OCI-LY3 (cell line): ENCODE results near the gene CLCA1.

Experiments
- H2AFZ ChIP-seq: fragments of 200-600, 300-600 bp; shearing (Covaris generic); 2 replicates; pipeline ENCODE4 v1.6.0; 2014; ENCODE audit warnings: antibody characterized with exemption, low read depth, low read length
- H3K27ac ChIP-seq: fragments of 200-600, 300-600 bp; sonication (generic); 2 replicates; pipeline ENCODE4 v1.5.1; 2014; ENCODE audit warnings: mild to moderate bottlenecking, low read length, moderate library complexity, mixed read lengths
- H3K27me3 ChIP-seq: fragments of 200-600, 300-600 bp; sonication (generic); 2 replicates; pipeline ENCODE4 v1.6.1; 2014; ENCODE audit warnings: low read depth, low read length, mixed read lengths
- H3K36me3 ChIP-seq: fragments of 200-600, 300-600 bp; sonication (generic); replicated peaks from 2 replicates; pipeline ENCODE3; 2014; ENCODE audit warnings: low read depth, low read length, mixed read lengths
- H3K4me1 ChIP-seq: fragments of 300-600, 200-600 bp; sonication (generic); 2 replicates; pipeline ENCODE4 v1.6.1; 2014; ENCODE audit warnings: low read length, mixed read lengths
- H3K4me2 ChIP-seq: fragments of 200-600, 300-600 bp; sonication (generic); 2 replicates; pipeline ENCODE4 v1.6.1; 2014; ENCODE audit warnings: low read length, mixed read lengths
- H3K4me3 ChIP-seq: fragments of 300-600, 200-600 bp; sonication (generic); 2 replicates; pipeline ENCODE4 v1.5.1; 2014; ENCODE audit warnings: antibody characterized with exemption, mild to moderate bottlenecking, low read length, moderate library complexity
- H3K79me2 ChIP-seq: fragments of 300-600, 200-600 bp; shearing (Covaris generic); 2 replicates; pipeline ENCODE4 v1.6.1; 2014; ENCODE audit warnings: mild to moderate bottlenecking, low read length, mixed read lengths
- H3K9ac ChIP-seq: fragments of 300-600, 200-600 bp; shearing (Covaris generic); 2 replicates; pipeline ENCODE4 v1.6.0; 2014; ENCODE audit warnings: mild to moderate bottlenecking, low read length, moderate library complexity
- H3K9me3 ChIP-seq: fragments of 200-600, 300-600 bp; shearing (Covaris generic); 2 replicates; pipeline ENCODE4 v1.6.1; 2014; ENCODE audit warnings: low read length, mixed read lengths; ENCODE audit not compliant: insufficient read depth
- H4K20me1 ChIP-seq: fragments of 200-600, 300-600 bp; sonication (generic); 2 replicates; pipeline ENCODE4 v1.6.1; 2016; ENCODE audit warnings: low read length, mixed read lengths; ENCODE audit not compliant: insufficient read depth
- CTCF ChIP-seq: fragments of 200-600, 300-600 bp; sonication (generic); IDR thresholded peaks from 2 replicates; pipeline ENCODE4 v1.5.1; 2014; ENCODE audit warnings: antibody characterized with exemption, low read length, low read depth
- EZH2phosphoT487 ChIP-seq: fragments of 200-600 bp; shearing (Covaris generic); IDR thresholded peaks from 2 replicates; pipeline ENCODE4 v1.6.1; 2018; ENCODE audit warnings: antibody characterized with exemption, mixed run types, low read depth

CLCA1 gene

GRCh38 chr1:86448670-86449069, 20.1 kb upstream of the CLCA1 start:
- Histone ChIP-seq H2AFZ (no peak overlapping the region), H3K27ac (no peak overlapping the region), H3K4me2 (no peak overlapping the region), H3K4me3 (no peak overlapping the region), H3K4me1 (peaks cover 37% of the 10 kb centered on the region), H4K20me1 (no peaks in the 10 kb centered on the region), H3K9ac (no peak overlapping the region), H3K27me3 (no peaks in the 10 kb centered on the region), H3K36me3 (no peaks in the 10 kb centered on the region), H3K9me3 (no peaks in the 10 kb centered on the region), H3K79me2 (no peaks in the 10 kb centered on the region)
- TF ChIP-seq CTCF: no peak
- TF ChIP-seq EZH2phosphoT487: no peak

- H3K27ac ChIP-seq: no peak overlapping the region
- TF ChIP-seq CTCF: no peak
- no peak for TF ChIP-seq EZH2phosphoT487
- H4K20me1 ChIP-seq: no peaks in the 10 kb centered on the region
These were observed 19.6 kb upstream of the CLCA1 start for GRCh38 chr1:86449103-86449502.

GRCh38 chr1:86450847-86451246, 17.9 kb upstream of the CLCA1 start:
- Histone ChIP-seq H3K9me3 (no peaks in the 10 kb centered on the region), H3K4me1 (peaks cover 47% of the 10 kb centered on the region), H3K36me3 (no peaks in the 10 kb centered on the region), H3K4me3 (no peak overlapping the region), H3K27me3 (no peaks in the 10 kb centered on the region), H3K9ac (no peak overlapping the region; the same call in 1 of the 2 replicates), H2AFZ (no peak overlapping the region), H4K20me1 (no peaks in the 10 kb centered on the region), H3K4me2 (peak overlapping the region; percentile 44), H3K27ac (peak overlapping the region; percentile 58), H3K79me2 (no peaks in the 10 kb centered on the region)
- TF ChIP-seq CTCF: no peak
- no peak for TF ChIP-seq EZH2phosphoT487

More at GRCh38 chr1:86449103-86449502, 19.6 kb upstream of the CLCA1 start:
- Histone ChIP-seq H2AFZ (no peak overlapping the region), H3K27me3 (no peaks in the 10 kb centered on the region), H3K9me3 (no peaks in the 10 kb centered on the region), H3K36me3 (no peaks in the 10 kb centered on the region), H3K4me2 (no peak overlapping the region), H3K4me1 (peaks cover 42% of the 10 kb centered on the region), H3K9ac (no peak overlapping the region), H3K4me3 (no peak overlapping the region), H3K79me2 (no peaks in the 10 kb centered on the region)

GRCh38 chr1:86453664-86454063, 15.1 kb upstream of the CLCA1 start:
- no peaks in the 10 kb centered on the region for H3K79me2 ChIP-seq
- H3K9me3 ChIP-seq: no peaks in the 10 kb centered on the region
- H3K9ac ChIP-seq: peak overlapping the region; percentile 44; the same call in 1 of the 2 replicates
- TF ChIP-seq EZH2phosphoT487 (no peak), CTCF (no peak)
- peak overlapping the region; percentile 51 for H3K4me3 ChIP-seq
- H4K20me1 ChIP-seq: no peaks in the 10 kb centered on the region
- 0 out of 2 replicates have a peak overlapping the region, but pooled peaks have one; percentile 39 for H2AFZ ChIP-seq
- H3K4me2 ChIP-seq: peak overlapping the region; percentile 74
- no peaks in the 10 kb centered on the region for H3K27me3 ChIP-seq
- H3K27ac ChIP-seq: peak overlapping the region; percentile 88
- peaks cover 47% of the 10 kb centered on the region for H3K4me1 ChIP-seq
- no peaks in the 10 kb centered on the region for H3K36me3 ChIP-seq
